HG03575 (cell line): ENCODE results near the gene SPATA2L.
"Not testable (repeated sequence)": the region's sequence is repeated elsewhere in the genome, so short reads cannot be mapped to it uniquely, and the experiment has no call there.

Experiments used
- ATAC-seq: cut with Tn5 transposase; IDR thresholded peaks from one replicate; pipeline ENCODE4 v1.9.1; 2021; ENCODE audit not compliant: unreplicated experiment, insufficient number of reproducible peaks, low FRiP score; ENCODE audit errors: extremely low read depth

Gene SPATA2L

GRCh38 chr16:89709716-89710432 lies 8.4 kb upstream of the SPATA2L start:
- ATAC-seq: no peak

GRCh38 chr16:89709166-89709565 lies 7.7 kb upstream of the SPATA2L start:
- ATAC-seq: no peak

- ATAC-seq: no peak
These were observed 7.0 kb upstream of the SPATA2L start for GRCh38 chr16:89708481-89708931.

GRCh38 chr16:89707695-89708094 lies 6.2 kb upstream of the SPATA2L start:
- ATAC-seq: no peak

GRCh38 chr16:89706518-89707260 lies 5.2 kb upstream of the SPATA2L start:
- ATAC-seq: no peak

- ATAC-seq: no peak
These were observed 3.5 kb upstream of the SPATA2L start for GRCh38 chr16:89705006-89705405.

GRCh38 chr16:89704281-89704680 lies 2.8 kb upstream of the SPATA2L start:
- no peak for ATAC-seq

- ATAC-seq: no peak
These were observed 668 bp downstream of the SPATA2L start for GRCh38 chr16:89700649-89701424.

- no peak for ATAC-seq
These were observed 1.3 kb downstream of the SPATA2L start for GRCh38 chr16:89700100-89700648.

GRCh38 chr16:89699629-89700099 lies 1.8 kb downstream of the SPATA2L start:
- ATAC-seq: not testable (repeated sequence)

GRCh38 chr16:89698717-89699116 lies 2.8 kb downstream of the SPATA2L start:
- not testable (repeated sequence) for ATAC-seq

GRCh38 chr16:89697616-89698331 lies 3.7 kb downstream of the SPATA2L start:
- ATAC-seq: no peak

- no peak for ATAC-seq
These were observed 4.3 kb downstream of the SPATA2L start for GRCh38 chr16:89697161-89697615.

- ATAC-seq: no peak
These were observed 4.8 kb downstream of the SPATA2L start for GRCh38 chr16:89696670-89697128.

- ATAC-seq: no peak
These were observed 5.4 kb downstream of the SPATA2L start for GRCh38 chr16:89695875-89696669.

GRCh38 chr16:89695086-89695874 lies 6.2 kb downstream of the SPATA2L start:
- no peak for ATAC-seq

- not testable (repeated sequence) for ATAC-seq
These were observed 6.8 kb downstream of the SPATA2L start for GRCh38 chr16:89694784-89695085.
